HEK293 (cell line): ENCODE results near the gene GUK1.

Source experiments
- CTCF ChIP-seq: fragments of 450-650 bp; formaldehyde crosslinking; IDR thresholded peaks from 2 replicates; pipeline ENCODE4 v1.5.1; 2016; ENCODE audit warnings: missing biosample characterization, missing genetic modification characterization
- PBX3 ChIP-seq: sonication (generic); formaldehyde crosslinking; IDR thresholded peaks from 2 replicates; pipeline ENCODE4 v1.8.1; 2022; ENCODE audit warnings: mild to moderate bottlenecking, moderate library complexity, missing genetic modification reagents
- SCRT2 ChIP-seq: fragments of 450-650 bp; formaldehyde crosslinking; IDR thresholded peaks from 2 replicates; pipeline ENCODE4 v1.5.1; 2016; ENCODE audit warnings: missing biosample characterization, missing genetic modification characterization
- ZBTB17 ChIP-seq: fragments of 450-650 bp; formaldehyde crosslinking; IDR thresholded peaks from 2 replicates; pipeline ENCODE4 v1.5.1; 2016; ENCODE audit warnings: missing biosample characterization, missing genetic modification characterization
- ZBTB49 ChIP-seq: fragments of 450-650 bp; formaldehyde crosslinking; IDR thresholded peaks from 2 replicates; pipeline ENCODE4 v1.5.1; 2016; ENCODE audit warnings: missing biosample characterization, missing genetic modification characterization, low read depth
- ZNF112 ChIP-seq: fragments of 450-650 bp; formaldehyde crosslinking; IDR thresholded peaks from 2 replicates; pipeline ENCODE4 v1.5.0; 2017; ENCODE audit warnings: missing biosample characterization, missing genetic modification characterization
- ZNF501 ChIP-seq: fragments of 450-650 bp; formaldehyde crosslinking; IDR thresholded peaks from 2 replicates; pipeline ENCODE4 v1.5.1; 2016; ENCODE audit warnings: missing biosample characterization, missing genetic modification characterization
- ZNF830 ChIP-seq: fragments of 450-650 bp; IDR thresholded peaks from 2 replicates; pipeline ENCODE4 v1.5.0; 2018; ENCODE audit warnings: missing biosample characterization, missing genetic modification characterization, low read depth, mild to moderate bottlenecking, moderate library complexity
- TF ChIP-seq, protein P1 (sequence below): fragments of 450-650 bp; formaldehyde crosslinking; IDR thresholded peaks from 2 replicates; pipeline ENCODE4 v1.5.1; 2016; ENCODE audit warnings: missing biosample characterization, missing genetic modification characterization

DNA sequence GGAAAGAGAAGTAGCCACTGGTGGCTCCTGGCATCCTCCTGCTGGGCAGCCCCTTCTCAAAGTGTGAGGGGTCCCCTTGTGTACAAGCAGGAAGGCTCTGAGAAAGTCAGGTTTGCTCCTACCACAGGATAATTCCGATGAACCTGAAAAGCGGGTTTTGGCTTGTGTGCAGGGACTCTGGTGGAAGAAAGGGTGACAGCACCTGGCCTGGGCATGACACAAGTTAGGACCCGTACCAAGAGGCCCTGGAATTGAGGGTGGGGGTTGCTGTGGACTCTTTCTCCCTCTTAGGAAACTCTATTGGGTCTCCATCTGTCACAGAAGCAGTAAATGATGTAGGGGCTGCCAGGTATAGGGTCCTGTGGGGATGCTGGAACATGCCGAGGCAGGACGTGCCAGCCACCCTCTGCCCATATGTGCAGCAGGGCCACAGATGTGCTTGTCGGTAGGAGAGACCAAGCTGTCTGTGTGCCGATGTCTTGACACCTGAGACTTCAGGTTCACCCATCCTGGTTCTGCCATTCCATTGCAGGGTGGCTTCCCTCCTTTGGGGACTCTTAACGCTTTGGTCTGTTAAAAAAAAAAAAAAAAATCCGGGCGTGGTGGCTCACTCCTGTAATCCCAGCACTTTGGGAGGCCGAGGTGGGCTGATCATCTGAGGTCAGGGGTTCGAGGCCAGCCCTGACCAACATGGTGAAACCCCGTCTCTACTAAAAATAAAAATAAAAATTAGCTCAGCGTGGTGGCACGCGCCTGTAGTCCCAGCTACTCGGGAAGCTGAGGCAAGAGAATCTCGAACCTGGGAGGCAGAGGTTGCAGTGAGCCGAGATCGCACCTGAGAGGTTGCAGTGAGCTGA, 46.8 kb upstream of the GUK1 start:
- TF ChIP-seq PBX3 (CRISPR knock-in tag) = no peak
- no peak for TF ChIP-seq ZNF112
- no peak for TF ChIP-seq ZNF501 (tag by site-specific recombination)
- TF ChIP-seq ZNF830 = no peak
- TF ChIP-seq, protein P1, sequence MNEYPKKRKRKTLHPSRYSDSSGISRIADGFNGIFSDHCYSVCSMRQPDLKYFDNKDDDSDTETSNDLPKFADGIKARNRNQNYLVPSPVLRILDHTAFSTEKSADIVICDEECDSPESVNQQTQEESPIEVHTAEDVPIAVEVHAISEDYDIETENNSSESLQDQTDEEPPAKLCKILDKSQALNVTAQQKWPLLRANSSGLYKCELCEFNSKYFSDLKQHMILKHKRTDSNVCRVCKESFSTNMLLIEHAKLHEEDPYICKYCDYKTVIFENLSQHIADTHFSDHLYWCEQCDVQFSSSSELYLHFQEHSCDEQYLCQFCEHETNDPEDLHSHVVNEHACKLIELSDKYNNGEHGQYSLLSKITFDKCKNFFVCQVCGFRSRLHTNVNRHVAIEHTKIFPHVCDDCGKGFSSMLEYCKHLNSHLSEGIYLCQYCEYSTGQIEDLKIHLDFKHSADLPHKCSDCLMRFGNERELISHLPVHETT (tag by site-specific recombination) = no peak
- TF ChIP-seq CTCF (tag by site-specific recombination) = no peak
- no peak for TF ChIP-seq ZBTB49
- no peak for TF ChIP-seq ZBTB17 (tag by site-specific recombination)
- no peak for TF ChIP-seq SCRT2 (tag by site-specific recombination)
